OCI-LY3 (cell line): Measurements from ENCODE around the gene PET100.

Experiments
- H2AFZ ChIP-seq: fragments of 200-600, 300-600 bp; shearing (Covaris generic); 2 replicates; pipeline ENCODE4 v1.6.0; 2014; ENCODE audit warnings: antibody characterized with exemption, low read depth, low read length
- H3K27ac ChIP-seq: fragments of 200-600, 300-600 bp; sonication (generic); 2 replicates; pipeline ENCODE4 v1.5.1; 2014; ENCODE audit warnings: mild to moderate bottlenecking, low read length, moderate library complexity, mixed read lengths
- H3K27me3 ChIP-seq: fragments of 200-600, 300-600 bp; sonication (generic); 2 replicates; pipeline ENCODE4 v1.6.1; 2014; ENCODE audit warnings: low read depth, low read length, mixed read lengths
- H3K36me3 ChIP-seq: fragments of 200-600, 300-600 bp; sonication (generic); replicated peaks from 2 replicates; pipeline ENCODE3; 2014; ENCODE audit warnings: low read depth, low read length, mixed read lengths
- H3K4me1 ChIP-seq: fragments of 300-600, 200-600 bp; sonication (generic); 2 replicates; pipeline ENCODE4 v1.6.1; 2014; ENCODE audit warnings: low read length, mixed read lengths
- H3K4me2 ChIP-seq: fragments of 200-600, 300-600 bp; sonication (generic); 2 replicates; pipeline ENCODE4 v1.6.1; 2014; ENCODE audit warnings: low read length, mixed read lengths
- H3K4me3 ChIP-seq: fragments of 300-600, 200-600 bp; sonication (generic); 2 replicates; pipeline ENCODE4 v1.5.1; 2014; ENCODE audit warnings: antibody characterized with exemption, mild to moderate bottlenecking, low read length, moderate library complexity
- H3K79me2 ChIP-seq: fragments of 300-600, 200-600 bp; shearing (Covaris generic); 2 replicates; pipeline ENCODE4 v1.6.1; 2014; ENCODE audit warnings: mild to moderate bottlenecking, low read length, mixed read lengths
- H3K9ac ChIP-seq: fragments of 300-600, 200-600 bp; shearing (Covaris generic); 2 replicates; pipeline ENCODE4 v1.6.0; 2014; ENCODE audit warnings: mild to moderate bottlenecking, low read length, moderate library complexity
- H3K9me3 ChIP-seq: fragments of 200-600, 300-600 bp; shearing (Covaris generic); 2 replicates; pipeline ENCODE4 v1.6.1; 2014; ENCODE audit warnings: low read length, mixed read lengths; ENCODE audit not compliant: insufficient read depth
- H4K20me1 ChIP-seq: fragments of 200-600, 300-600 bp; sonication (generic); 2 replicates; pipeline ENCODE4 v1.6.1; 2016; ENCODE audit warnings: low read length, mixed read lengths; ENCODE audit not compliant: insufficient read depth
- CTCF ChIP-seq: fragments of 200-600, 300-600 bp; sonication (generic); IDR thresholded peaks from 2 replicates; pipeline ENCODE4 v1.5.1; 2014; ENCODE audit warnings: antibody characterized with exemption, low read length, low read depth
- EZH2phosphoT487 ChIP-seq: fragments of 200-600 bp; shearing (Covaris generic); IDR thresholded peaks from 2 replicates; pipeline ENCODE4 v1.6.1; 2018; ENCODE audit warnings: antibody characterized with exemption, mixed run types, low read depth

The PET100 gene

GRCh38 chr19:7627166-7627565 is 2.4 kb upstream of the PET100 start:
- Histone ChIP-seq H3K4me1 (peaks cover 15% of the 10 kb centered on the region), H3K36me3 (peaks cover 31% of the 10 kb centered on the region), H3K27me3 (no peaks in the 10 kb centered on the region), H3K79me2 (peaks cover 60% of the 10 kb centered on the region), H3K9me3 (no peaks in the 10 kb centered on the region), H3K27ac (no peak overlapping the region), H2AFZ (no peak overlapping the region), H3K9ac (no peak overlapping the region), H3K4me2 (no peak overlapping the region), H3K4me3 (no peak overlapping the region), H4K20me1 (0 out of 2 replicates have a peak, but pooled peaks cover 9% of the 10 kb centered on the region)
- TF ChIP-seq CTCF (no peak), EZH2phosphoT487 (no peak)

GRCh38 chr19:7628589-7629311 is 843 bp upstream of the PET100 start:
- Histone ChIP-seq H3K4me1 (peaks cover 15% of the 10 kb centered on the region), H3K27me3 (no peaks in the 10 kb centered on the region), H3K9me3 (no peaks in the 10 kb centered on the region), H3K4me2 (peak overlapping the region; percentile 91), H3K27ac (peak overlapping the region; percentile 20), H4K20me1 (0 out of 2 replicates have a peak, but pooled peaks cover 9% of the 10 kb centered on the region), H3K79me2 (peaks cover 60% of the 10 kb centered on the region), H3K36me3 (peaks cover 22% of the 10 kb centered on the region), H3K9ac (peak overlapping the region; percentile 86), H3K4me3 (peak overlapping the region; percentile 89), H2AFZ (peak overlapping the region; percentile 43; the same call in 1 of the 2 replicates)
- TF ChIP-seq CTCF (no peak), EZH2phosphoT487 (no peak)

- TF ChIP-seq EZH2phosphoT487 (no peak), CTCF (no peak)
These were observed 2.0 kb downstream of the PET100 start for GRCh38 chr19:7631577-7631976.

GRCh38 chr19:7632340-7633203 is 3.0 kb downstream of the PET100 start:
- Histone ChIP-seq H2AFZ (no peak overlapping the region), H3K79me2 (peaks cover 48% of the 10 kb centered on the region), H3K27me3 (no peaks in the 10 kb centered on the region), H3K36me3 (peaks cover 3% of the 10 kb centered on the region), H3K9me3 (no peaks in the 10 kb centered on the region), H4K20me1 (0 out of 2 replicates have a peak, but pooled peaks cover 9% of the 10 kb centered on the region), H3K9ac (no peak overlapping the region), H3K4me1 (peaks cover 22% of the 10 kb centered on the region), H3K4me3 (no peak overlapping the region), H3K27ac (no peak overlapping the region), H3K4me2 (no peak overlapping the region)
- TF ChIP-seq CTCF = no peak
- TF ChIP-seq EZH2phosphoT487 = no peak

More at GRCh38 chr19:7631577-7631976, 2.0 kb downstream of the PET100 start:
- Histone ChIP-seq H3K27me3 (no peaks in the 10 kb centered on the region), H3K9ac (no peak overlapping the region), H3K36me3 (peaks cover 7% of the 10 kb centered on the region), H3K4me2 (no peak overlapping the region), H4K20me1 (0 out of 2 replicates have a peak, but pooled peaks cover 9% of the 10 kb centered on the region), H3K27ac (no peak overlapping the region), H2AFZ (no peak overlapping the region), H3K79me2 (peaks cover 51% of the 10 kb centered on the region), H3K4me3 (no peak overlapping the region), H3K4me1 (peaks cover 20% of the 10 kb centered on the region), H3K9me3 (no peaks in the 10 kb centered on the region)
